Uterus (tissue), 4 donors: Measurements from ENCODE around the gene BSN. TPM values are rescaled to one million over a fixed set of nuclear protein-coding genes. Genes with fewer than 3 reads are reported as not detected.

Source experiments
- DNase-seq, 2 donors: peaks; one replicate each; pipeline ENCODE4 v3.0.0-alpha.2; 2019 to 2020
- H3K27ac ChIP-seq, 2 donors: fragments of 200-600 bp; sonication (generic); 1 replicate in 1 of 2; 2 replicates in 1 of 2; pipeline ENCODE4 v1.5.1; 2016 to 2018
- H3K27me3 ChIP-seq, 2 donors: fragments of 200-600 bp; sonication (generic); one replicate each; pipeline ENCODE4 v1.5.1; 2018 to 2019; ENCODE audit warnings: control low read depth in 1 of 2
- H3K36me3 ChIP-seq, 2 donors: fragments of 200-600 bp; sonication (generic); one replicate each; pipeline ENCODE4 v1.5.1; 2019; ENCODE audit warnings: control low read depth in 1 of 2
- H3K4me1 ChIP-seq, 2 donors: fragments of 200-600 bp; sonication (generic); one replicate each; pipeline ENCODE4 v1.5.1; 2018 to 2019; ENCODE audit warnings: control low read depth in 1 of 2
- H3K4me3 ChIP-seq, 2 donors: fragments of 200-600 bp; sonication (generic); 1 replicate in 1 of 2; 2 replicates in 1 of 2; pipeline ENCODE4 v1.5.1; 2018 to 2019; ENCODE audit warnings: mild to moderate bottlenecking in 1 of 2
- H3K9me3 ChIP-seq, 2 donors: fragments of 200-600 bp; sonication (generic); one replicate each; pipeline ENCODE4 v1.5.1; 2019; ENCODE audit warnings: control low read depth in 1 of 2
- CTCF ChIP-seq, 4 experiments: fragments of 200-600 bp in 2 of 4; fragments of 450-650 bp in 2 of 4; sonication (generic) in 2 of 4; IDR thresholded peaks; one replicate each; pipeline ENCODE4 v1.5.1; 2016 to 2019; ENCODE audit warnings: antibody characterized with exemption in 4 of 4, mild to moderate bottlenecking in 2 of 4, moderate library complexity in 1 of 4
- POLR2A ChIP-seq, 2 donors: fragments of 450-650 bp; IDR thresholded peaks; one replicate each; pipeline ENCODE4 v1.6.1; 2016; ENCODE audit warnings: antibody characterized with exemption in 2 of 2, mild to moderate bottlenecking in 1 of 2, moderate library complexity in 1 of 2
- intact Hi-C: fragments of 100-400 bp; cut with DNase I; formaldehyde crosslinking; loops from one replicate; pipeline ENCODE4 v1.15.1; 2023; ENCODE audit warnings: low total_unique reads
- total RNA-seq, 4 donors: library from RNA; depleted of rRNA in 3 of 4; stranded (reverse); fragments of >200 nt in 3 of 4; gene quantifications; one replicate each; pipeline versions ENCODE4 v1.1.0 to v1.2.4, GENCODE V29; 2014 to 2023
- donor health status: DM: yes; HTN: yes; CAD: no.

The BSN gene
- total RNA-seq, 4 donors from 2014 or later = 0.29 to 0.95 (median 0.60) TPM

GRCh38 chr3:49531218-49531617, 23.1 kb upstream of the BSN start:
- no peaks in the 10 kb centered on the region for H3K27me3 ChIP-seq
- H3K4me3 ChIP-seq = no peak overlapping the region
- TF ChIP-seq POLR2A (IDR thresholded peaks at IDR 0.05) (no peak), CTCF (IDR thresholded peaks at IDR 0.05) (no peak)
- no peak for DNase-seq
- H3K27ac ChIP-seq = no peak overlapping the region
- H3K4me1 ChIP-seq = no peaks in the 10 kb centered on the region
- H3K36me3 ChIP-seq = no peaks in the 10 kb centered on the region
- no peaks in the 10 kb centered on the region for H3K9me3 ChIP-seq
- intact Hi-C loops = no loop called here

GRCh38 chr3:49531715-49532114, 22.6 kb upstream of the BSN start:
- intact Hi-C loops = no loop called here
- Histone ChIP-seq H3K4me1 (no peaks in the 10 kb centered on the region), H3K9me3 (no peaks in the 10 kb centered on the region), H3K4me3 (no peak overlapping the region), H3K36me3 (no peaks in the 10 kb centered on the region), H3K27ac (no peak overlapping the region), H3K27me3 (no peaks in the 10 kb centered on the region)
- no peak for DNase-seq
- TF ChIP-seq POLR2A (IDR thresholded peaks at IDR 0.05) = no peak
- TF ChIP-seq CTCF (IDR thresholded peaks at IDR 0.05) = no peak

- H3K4me1 ChIP-seq = no peaks in the 10 kb centered on the region
- no peaks in the 10 kb centered on the region for H3K9me3 ChIP-seq
- H3K36me3 ChIP-seq = no peaks in the 10 kb centered on the region
- H3K4me3 ChIP-seq = no peak overlapping the region
- no peaks in the 10 kb centered on the region for H3K27me3 ChIP-seq
- TF ChIP-seq POLR2A (IDR thresholded peaks at IDR 0.05) = no peak
- no peak for TF ChIP-seq CTCF (IDR thresholded peaks at IDR 0.05)
- no peak overlapping the region for H3K27ac ChIP-seq
- intact Hi-C loops = no loop called here
- DNase-seq = no peak
Measured at GRCh38 chr3:49533031-49533430, 21.2 kb upstream of the BSN start.

GRCh38 chr3:49533786-49534519, 20.3 kb upstream of the BSN start:
- Histone ChIP-seq H3K27me3 (no peaks in the 10 kb centered on the region), H3K4me1 (no peaks in the 10 kb centered on the region), H3K9me3 (no peaks in the 10 kb centered on the region), H3K27ac (peak overlapping the region; percentile 50 to 74), H3K4me3 (no peak overlapping the region), H3K36me3 (no peaks in the 10 kb centered on the region)
- DNase-seq = peak in 1 of 2 donors; percentile 55
- intact Hi-C loops = no loop called here
- TF ChIP-seq CTCF (IDR thresholded peaks at IDR 0.05) (no peak), POLR2A (IDR thresholded peaks at IDR 0.05) (no peak)

- H3K27me3 ChIP-seq = no peaks in the 10 kb centered on the region
- no peak for DNase-seq
- no peaks in the 10 kb centered on the region for H3K4me1 ChIP-seq
- H3K36me3 ChIP-seq = no peaks in the 10 kb centered on the region
- no peak overlapping the region for H3K4me3 ChIP-seq
- no peaks in the 10 kb centered on the region for H3K9me3 ChIP-seq
- TF ChIP-seq POLR2A (IDR thresholded peaks at IDR 0.05) = no peak
- TF ChIP-seq CTCF (IDR thresholded peaks at IDR 0.05) = no peak
- intact Hi-C loops = loop anchor here (5.0 kb wide), 1 partner anchor 132 kb away; no protein-coding TSS in a partner anchor
- H3K27ac ChIP-seq = peak overlapping the region; percentile 48 to 74
Measured at GRCh38 chr3:49534581-49535441, 19.5 kb upstream of the BSN start.
